Ishikawa (cell line): ENCODE data around the gene ZNF23.

Experiments used
- CEBPB ChIP-seq: IDR thresholded peaks from 2 replicates; pipeline ENCODE4 v1.6.1; 2012
- EP300 ChIP-seq: IDR thresholded peaks from 2 replicates; pipeline ENCODE4 v1.6.1; 2012; ENCODE audit warnings: borderline replicate concordance
- MAX ChIP-seq: IDR thresholded peaks from 2 replicates; pipeline ENCODE4 v1.6.1; 2012
- REST ChIP-seq: IDR thresholded peaks from 2 replicates; pipeline ENCODE4 v1.6.1; 2012; ENCODE audit warnings: low read depth, mild to moderate bottlenecking
- TCF12 ChIP-seq: IDR thresholded peaks from 2 replicates; pipeline ENCODE4 v1.6.1; 2012; ENCODE audit warnings: low read depth

GRCh38 chr16:71423865-71424264 is 38.2 kb downstream of the ZNF23 start:
- no peak for TF ChIP-seq MAX
- no peak for TF ChIP-seq EP300
- TF ChIP-seq TCF12: no peak
- TF ChIP-seq CEBPB: no peak
- TF ChIP-seq REST: no peak
